ENCODE data around the gene CAST.

DNA sequence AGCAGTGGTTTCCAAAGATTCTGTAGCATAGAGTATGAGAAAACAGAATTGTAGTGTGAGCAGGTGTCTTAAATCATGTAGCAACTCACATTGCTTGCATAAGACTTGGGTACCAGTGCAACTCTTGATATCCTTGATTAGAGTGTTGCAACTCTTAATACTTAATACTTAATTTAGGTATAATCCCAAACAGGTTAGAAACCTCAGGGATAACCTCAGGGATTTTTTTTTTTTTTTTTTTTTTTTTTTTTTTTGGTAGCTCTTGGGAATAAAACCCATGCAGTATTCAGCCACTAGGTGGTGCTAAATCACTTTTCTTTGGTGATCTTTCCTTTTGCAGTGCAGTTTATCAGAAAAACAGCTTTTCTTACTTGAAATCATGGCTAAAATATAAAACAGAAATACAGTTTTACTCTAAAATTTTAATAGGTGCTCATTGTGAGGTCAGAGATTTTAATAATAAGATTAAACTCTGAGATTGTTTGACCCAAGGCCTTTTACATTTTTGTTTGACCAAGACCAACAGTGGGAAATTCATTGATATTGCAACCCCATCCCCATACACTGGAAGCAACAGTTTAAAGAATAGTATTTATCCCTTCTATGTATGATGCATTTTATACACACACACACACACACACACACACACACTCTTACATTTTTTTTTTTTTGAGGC is 90.3 kb downstream of the CAST start:
- TF ChIP-seq, protein P1, sequence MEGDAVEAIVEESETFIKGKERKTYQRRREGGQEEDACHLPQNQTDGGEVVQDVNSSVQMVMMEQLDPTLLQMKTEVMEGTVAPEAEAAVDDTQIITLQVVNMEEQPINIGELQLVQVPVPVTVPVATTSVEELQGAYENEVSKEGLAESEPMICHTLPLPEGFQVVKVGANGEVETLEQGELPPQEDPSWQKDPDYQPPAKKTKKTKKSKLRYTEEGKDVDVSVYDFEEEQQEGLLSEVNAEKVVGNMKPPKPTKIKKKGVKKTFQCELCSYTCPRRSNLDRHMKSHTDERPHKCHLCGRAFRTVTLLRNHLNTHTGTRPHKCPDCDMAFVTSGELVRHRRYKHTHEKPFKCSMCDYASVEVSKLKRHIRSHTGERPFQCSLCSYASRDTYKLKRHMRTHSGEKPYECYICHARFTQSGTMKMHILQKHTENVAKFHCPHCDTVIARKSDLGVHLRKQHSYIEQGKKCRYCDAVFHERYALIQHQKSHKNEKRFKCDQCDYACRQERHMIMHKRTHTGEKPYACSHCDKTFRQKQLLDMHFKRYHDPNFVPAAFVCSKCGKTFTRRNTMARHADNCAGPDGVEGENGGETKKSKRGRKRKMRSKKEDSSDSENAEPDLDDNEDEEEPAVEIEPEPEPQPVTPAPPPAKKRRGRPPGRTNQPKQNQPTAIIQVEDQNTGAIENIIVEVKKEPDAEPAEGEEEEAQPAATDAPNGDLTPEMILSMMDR (IDR thresholded peaks at IDR 0.05 in 4 of 5, conservative IDR thresholded peaks at IDR 0.05 in 1 of 5) = peak; percentile 28 to 74 (median 48)
- TF ChIP-seq POLR2A (IDR thresholded peaks at IDR 0.05) = no peak

Data from gastrocnemius medialis (tissue), 4 donors.